GM21529 (cell line): ENCODE data around the gene PPM1A.
A peak's percentile ranks its signal among the peaks of the same experiment; 100 is the strongest.

Experiments
- ATAC-seq: cut with Tn5 transposase; IDR thresholded peaks from one replicate; pipeline ENCODE4 v1.9.1; 2021; ENCODE audit not compliant: unreplicated experiment

The PPM1A gene

GRCh38 chr14:60248697-60249318, at the start of gene PPM1A:
Gene PPM1A, plus strand, starts transcription at chr14:60249221. Its CDS starts 33,483 bp downstream, at chr14:60282704.
- ATAC-seq = peak; percentile 71

GRCh38 chr14:60199321-60199720, 49.7 kb upstream of the PPM1A start:
- no peak for ATAC-seq

GRCh38 chr14:60204104-60204842, 44.7 kb upstream of the PPM1A start:
- ATAC-seq = peak; percentile 69

- ATAC-seq = peak; percentile 68
Measured at GRCh38 chr14:60204843-60205774, 43.9 kb upstream of the PPM1A start.

GRCh38 chr14:60206249-60206670, 42.8 kb upstream of the PPM1A start:
- no peak for ATAC-seq

- peak; percentile 39 for ATAC-seq
Measured at GRCh38 chr14:60206837-60207533, 42.0 kb upstream of the PPM1A start.

GRCh38 chr14:60210703-60211102, 38.3 kb upstream of the PPM1A start:
- ATAC-seq = no peak

- ATAC-seq = no peak
Measured at GRCh38 chr14:60211153-60211552, 37.9 kb upstream of the PPM1A start.

GRCh38 chr14:60212503-60213371, 36.3 kb upstream of the PPM1A start:
- peak; percentile 91 for ATAC-seq

- no peak for ATAC-seq
Measured at GRCh38 chr14:60214003-60214402, 35.0 kb upstream of the PPM1A start.

GRCh38 chr14:60214415-60215126, 34.5 kb upstream of the PPM1A start:
- ATAC-seq = no peak

- ATAC-seq = no peak
Measured at GRCh38 chr14:60215127-60215444, 33.9 kb upstream of the PPM1A start.

- ATAC-seq = no peak
Measured at GRCh38 chr14:60215520-60216420, 33.3 kb upstream of the PPM1A start.

- no peak for ATAC-seq
Measured at GRCh38 chr14:60217713-60218112, 31.3 kb upstream of the PPM1A start.

- peak; percentile 67 for ATAC-seq
Measured at GRCh38 chr14:60220084-60220483, 28.9 kb upstream of the PPM1A start.

- ATAC-seq = no peak
Measured at GRCh38 chr14:60220917-60221316, 28.1 kb upstream of the PPM1A start.

- ATAC-seq = no peak
Measured at GRCh38 chr14:60221457-60221856, 27.6 kb upstream of the PPM1A start.

GRCh38 chr14:60222820-60223219, 26.2 kb upstream of the PPM1A start:
- no peak for ATAC-seq
